Parathyroid adenoma (tissue), 2 donors: ENCODE results near the gene FGFR4.

Experiments used
- H2AFZ ChIP-seq: fragments of 300-600 bp; sonication (generic); one replicate; pipeline ENCODE4 v1.7.0; 2017; ENCODE audit warnings: antibody characterized with exemption, mild to moderate bottlenecking
- H3K27ac ChIP-seq: fragments of 300-600 bp; sonication (generic); one replicate; pipeline ENCODE4 v1.7.0; 2017
- H3K27me3 ChIP-seq: fragments of 300-600 bp; sonication (generic); one replicate; pipeline ENCODE4 v1.7.0; 2017; ENCODE audit warnings: low read length; ENCODE audit not compliant: control insufficient read depth, insufficient read depth
- H3K36me3 ChIP-seq: fragments of 300-600 bp; sonication (generic); one replicate; pipeline ENCODE4 v1.7.0; 2017; ENCODE audit warnings: low read length; ENCODE audit not compliant: control insufficient read depth, insufficient read depth
- H3K4me1 ChIP-seq: fragments of 300-600 bp; sonication (generic); one replicate; pipeline ENCODE4 v1.7.0; 2017; ENCODE audit warnings: control low read depth
- H3K4me2 ChIP-seq: fragments of 300-600 bp; sonication (generic); one replicate; pipeline ENCODE4 v1.7.0; 2017; ENCODE audit warnings: low read length
- H3K4me3 ChIP-seq: fragments of 300-600 bp; sonication (generic); one replicate; pipeline ENCODE4 v1.7.0; 2017; ENCODE audit warnings: low read depth, low read length
- H3K79me2 ChIP-seq: fragments of 300-600 bp; sonication (generic); one replicate; pipeline ENCODE4 v1.7.0; 2017; ENCODE audit warnings: control low read depth
- H3K9ac ChIP-seq: fragments of 300-600 bp; sonication (generic); one replicate; pipeline ENCODE4 v1.7.0; 2017; ENCODE audit warnings: mild to moderate bottlenecking
- H3K9me3 ChIP-seq: fragments of 300-600 bp; sonication (generic); one replicate; pipeline ENCODE4 v1.7.0; 2017; ENCODE audit warnings: low read length; ENCODE audit not compliant: control insufficient read depth
- CTCF ChIP-seq: fragments of 300-600 bp; sonication (generic); IDR thresholded peaks from one replicate; pipeline ENCODE4 v1.7.0; 2017; ENCODE audit warnings: antibody characterized with exemption, mild to moderate bottlenecking
- donor health status: primary hyperparathyroidism.

FGFR4 gene

DNA sequence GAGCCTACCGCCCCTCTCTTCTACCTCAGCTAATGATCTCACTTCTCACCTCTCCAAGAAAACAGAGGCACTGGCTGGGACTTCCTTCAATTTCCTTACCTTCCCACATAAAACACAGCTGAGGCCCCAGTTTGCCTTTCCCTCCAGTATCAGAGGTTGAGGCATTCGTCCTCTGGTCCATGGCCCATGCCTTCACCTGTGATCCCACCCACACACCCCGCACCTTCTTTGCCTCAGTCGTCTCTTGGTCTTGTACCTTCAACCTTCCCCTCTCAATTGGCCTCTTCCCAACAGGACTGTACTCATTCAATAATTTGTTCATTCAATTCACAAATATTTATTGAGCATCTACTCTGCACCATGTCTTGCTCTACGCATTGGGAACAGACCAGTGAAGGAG lies 35.9 kb downstream of the FGFR4 start:
- Histone ChIP-seq H3K9ac (no peak overlapping the region), H2AFZ (no peak overlapping the region), H3K36me3 (no peaks in the 10 kb centered on the region), H3K27ac (no peak overlapping the region), H3K4me2 (no peak overlapping the region), H3K79me2 (no peaks in the 10 kb centered on the region), H3K27me3 (no peaks in the 10 kb centered on the region), H3K4me1 (no peaks in the 10 kb centered on the region), H3K4me3 (no peak overlapping the region), H3K9me3 (no peaks in the 10 kb centered on the region)
- no peak for TF ChIP-seq CTCF

DNA sequence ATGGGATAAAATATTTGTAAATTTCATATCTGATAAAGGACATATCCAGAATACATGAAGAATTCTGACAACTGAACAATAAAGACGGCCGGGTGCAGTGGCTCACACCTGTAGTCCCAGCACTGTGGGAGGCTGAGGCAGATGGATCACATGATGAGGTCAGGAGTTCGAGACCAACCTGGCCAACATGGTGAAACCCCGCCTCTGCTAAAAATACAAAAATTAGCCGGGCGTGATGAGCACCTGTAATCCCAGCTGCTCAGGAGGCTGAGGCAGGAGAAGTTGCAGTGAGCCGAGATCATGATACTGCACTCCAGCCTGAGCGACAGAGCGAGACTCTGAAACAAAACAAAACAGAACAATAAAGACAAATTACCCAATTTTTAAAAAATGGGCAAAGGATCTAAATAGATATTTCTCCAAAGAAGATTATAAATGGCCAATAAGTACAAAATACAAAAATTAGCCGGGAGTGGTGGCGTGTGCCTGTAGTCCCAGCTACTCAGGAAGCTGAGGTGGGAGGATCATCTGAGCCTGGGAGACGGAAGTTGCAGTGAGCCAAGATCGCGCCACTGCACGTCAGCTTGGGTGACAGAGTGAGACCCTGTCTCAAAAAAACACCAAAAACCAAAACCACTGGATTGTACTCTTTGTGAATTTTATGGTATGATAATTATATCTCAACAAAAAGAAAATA lies 37.2 kb downstream of the FGFR4 start:
- Histone ChIP-seq H3K36me3 (no peaks in the 10 kb centered on the region), H3K27me3 (no peaks in the 10 kb centered on the region), H3K4me3 (no peak overlapping the region), H3K9me3 (no peaks in the 10 kb centered on the region), H3K4me2 (no peak overlapping the region), H3K79me2 (no peaks in the 10 kb centered on the region), H2AFZ (no peak overlapping the region), H3K4me1 (no peaks in the 10 kb centered on the region), H3K9ac (no peak overlapping the region), H3K27ac (no peak overlapping the region)
- TF ChIP-seq CTCF: no peak

- H3K36me3 ChIP-seq: no peaks in the 10 kb centered on the region
- no peak overlapping the region for H3K9ac ChIP-seq
- H2AFZ ChIP-seq: no peak overlapping the region
- no peaks in the 10 kb centered on the region for H3K9me3 ChIP-seq
- H3K4me2 ChIP-seq: no peak overlapping the region
- H3K4me1 ChIP-seq: no peaks in the 10 kb centered on the region
- no peak overlapping the region for H3K27ac ChIP-seq
- H3K4me3 ChIP-seq: no peak overlapping the region
- H3K27me3 ChIP-seq: no peaks in the 10 kb centered on the region
- no peak for TF ChIP-seq CTCF
- H3K79me2 ChIP-seq: no peaks in the 10 kb centered on the region
Observed at GRCh38 chr5:177124486-177124991, 37.8 kb downstream of the FGFR4 start.

DNA sequence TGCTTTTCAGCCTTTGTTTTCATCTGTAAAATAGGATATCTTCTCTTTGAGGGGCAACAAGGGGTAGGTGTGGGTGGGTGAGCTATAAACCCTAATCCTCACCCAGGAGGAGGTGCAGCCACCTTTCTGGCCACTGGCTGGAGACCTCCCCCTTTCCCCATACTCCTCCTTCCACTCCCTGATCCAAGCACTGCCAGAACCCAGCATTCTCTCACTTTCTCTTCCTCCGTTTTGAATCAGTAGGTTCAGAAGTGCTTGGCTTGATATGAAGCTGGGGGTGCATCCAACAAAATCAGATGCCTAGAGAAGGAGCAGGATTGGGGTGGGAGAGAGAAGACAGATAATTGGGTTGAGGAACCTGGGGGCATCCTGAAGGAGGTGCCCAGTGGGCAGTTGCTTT lies 40.1 kb downstream of the FGFR4 start:
- Histone ChIP-seq H3K9me3 (no peaks in the 10 kb centered on the region), H3K36me3 (no peaks in the 10 kb centered on the region), H3K27me3 (no peaks in the 10 kb centered on the region), H3K4me2 (no peak overlapping the region), H3K9ac (no peak overlapping the region), H3K27ac (no peak overlapping the region), H3K4me3 (no peak overlapping the region), H3K4me1 (no peaks in the 10 kb centered on the region), H2AFZ (no peak overlapping the region), H3K79me2 (no peaks in the 10 kb centered on the region)
- no peak for TF ChIP-seq CTCF

DNA sequence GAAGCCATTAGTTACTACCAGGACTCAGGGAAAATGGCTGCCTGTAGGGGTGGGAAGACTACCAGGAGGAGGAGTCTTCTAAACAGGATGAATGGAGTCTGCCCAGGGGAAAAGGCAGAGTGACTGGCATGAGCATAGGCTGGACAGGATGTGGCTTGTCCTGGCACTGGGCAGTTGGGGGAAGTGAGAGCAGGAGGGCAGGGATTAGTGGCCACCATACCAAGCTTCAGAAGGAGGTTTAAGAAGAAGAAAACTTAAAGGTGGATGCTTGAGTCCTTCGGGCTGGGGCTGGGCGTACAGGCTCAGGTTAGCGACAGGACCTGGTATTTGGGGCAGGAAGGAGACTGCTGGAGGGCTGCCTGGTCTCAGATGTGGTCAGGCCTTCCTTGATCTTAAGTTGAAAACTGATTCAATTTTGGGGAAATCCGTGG lies 41.9 kb downstream of the FGFR4 start:
- H3K4me3 ChIP-seq: no peak overlapping the region
- no peak for TF ChIP-seq CTCF
- no peaks in the 10 kb centered on the region for H3K36me3 ChIP-seq
- H3K4me2 ChIP-seq: no peak overlapping the region
- H3K27ac ChIP-seq: no peak overlapping the region
- H3K4me1 ChIP-seq: no peaks in the 10 kb centered on the region
- H3K9ac ChIP-seq: no peak overlapping the region
- H3K27me3 ChIP-seq: no peaks in the 10 kb centered on the region
- H3K9me3 ChIP-seq: no peaks in the 10 kb centered on the region
- no peaks in the 10 kb centered on the region for H3K79me2 ChIP-seq
- H2AFZ ChIP-seq: peak overlapping the region; percentile 53
